ENCODE results near the gene CTBP2.

The CTBP2 gene

DNA sequence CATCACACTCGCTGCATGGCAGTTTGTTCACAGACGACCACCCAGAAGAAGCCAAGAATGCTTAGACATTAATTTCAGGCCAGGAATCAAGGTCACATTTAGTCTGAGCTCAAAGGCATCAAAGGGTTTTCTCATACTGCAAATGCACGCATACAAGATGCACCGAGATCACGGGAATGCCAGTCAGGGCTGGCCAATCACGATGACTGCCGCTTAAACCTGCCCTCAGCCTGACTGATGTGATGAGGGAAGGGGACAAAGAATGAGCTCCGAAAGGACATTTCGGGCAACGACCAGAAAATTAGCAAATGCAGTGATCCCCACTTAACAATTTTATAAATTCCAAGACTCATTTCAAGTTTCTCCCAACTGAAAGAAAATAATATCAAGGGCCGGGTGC lies 20.2 kb downstream of the CTBP2 start:
- Histone ChIP-seq H3F3A (ENCODE audit: insufficient read depth, low read length) (no peaks in the 10 kb centered on the region), H3K36me3 (replicated peaks; ENCODE audit: insufficient read depth, low read length) (no peaks in the 10 kb centered on the region), H4K20me1 (ENCODE audit: insufficient read depth, low read length) (no peaks in the 10 kb centered on the region), H2AFZ (ENCODE audit: low read length) (no peak overlapping the region), H3K79me2 (ENCODE audit: low read length) (no peaks in the 10 kb centered on the region), H3K27me3 (replicated peaks; ENCODE audit: insufficient read depth, low read length) (peaks cover 84% of the 10 kb centered on the region), H3K4me1 (ENCODE audit: low read length) (no peaks in the 10 kb centered on the region), H3K9me2 (replicated peaks; ENCODE audit: insufficient read depth, low read length) (no peaks in the 10 kb centered on the region), H3K9ac (ENCODE audit: low read length) (no peak overlapping the region), H3K27ac (ENCODE audit: low read length) (no peak overlapping the region), H3K9me3 (replicated peaks; ENCODE audit: insufficient read depth, low read length) (no peaks in the 10 kb centered on the region), H3K4me3 (ENCODE audit: low read length) (no peak overlapping the region), H3K4me2 (ENCODE audit: low read depth, low read length) (no peak overlapping the region)
- no peak for DNase-seq
- TF ChIP-seq EZH2 (optimal IDR thresholded peaks at IDR 0.05; ENCODE audit: low read depth, low read length) (no peak), EZH2phosphoT487 (IDR thresholded peaks at IDR 0.05; ENCODE audit: low read length) (no peak)
- TF ChIP-seq, protein P1, sequence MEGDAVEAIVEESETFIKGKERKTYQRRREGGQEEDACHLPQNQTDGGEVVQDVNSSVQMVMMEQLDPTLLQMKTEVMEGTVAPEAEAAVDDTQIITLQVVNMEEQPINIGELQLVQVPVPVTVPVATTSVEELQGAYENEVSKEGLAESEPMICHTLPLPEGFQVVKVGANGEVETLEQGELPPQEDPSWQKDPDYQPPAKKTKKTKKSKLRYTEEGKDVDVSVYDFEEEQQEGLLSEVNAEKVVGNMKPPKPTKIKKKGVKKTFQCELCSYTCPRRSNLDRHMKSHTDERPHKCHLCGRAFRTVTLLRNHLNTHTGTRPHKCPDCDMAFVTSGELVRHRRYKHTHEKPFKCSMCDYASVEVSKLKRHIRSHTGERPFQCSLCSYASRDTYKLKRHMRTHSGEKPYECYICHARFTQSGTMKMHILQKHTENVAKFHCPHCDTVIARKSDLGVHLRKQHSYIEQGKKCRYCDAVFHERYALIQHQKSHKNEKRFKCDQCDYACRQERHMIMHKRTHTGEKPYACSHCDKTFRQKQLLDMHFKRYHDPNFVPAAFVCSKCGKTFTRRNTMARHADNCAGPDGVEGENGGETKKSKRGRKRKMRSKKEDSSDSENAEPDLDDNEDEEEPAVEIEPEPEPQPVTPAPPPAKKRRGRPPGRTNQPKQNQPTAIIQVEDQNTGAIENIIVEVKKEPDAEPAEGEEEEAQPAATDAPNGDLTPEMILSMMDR (IDR thresholded peaks at IDR 0.05; ENCODE audit: low read length), result no peak

GRCh38 chr10:125137601-125138438 lies 22.5 kb downstream of the CTBP2 start:
- no peaks in the 10 kb centered on the region for H3K4me1 ChIP-seq (ENCODE audit: low read length)
- H3K9ac ChIP-seq (ENCODE audit: low read length), result no peak overlapping the region
- H3K4me3 ChIP-seq (ENCODE audit: low read length), result no peak overlapping the region

GRCh38 chr10:125136087-125136486 lies 24.3 kb downstream of the CTBP2 start:
- Histone ChIP-seq H2AFZ (ENCODE audit: low read length) (no peak overlapping the region), H3K79me2 (ENCODE audit: low read length) (no peaks in the 10 kb centered on the region), H3K4me1 (ENCODE audit: low read length) (no peaks in the 10 kb centered on the region), H3K4me3 (ENCODE audit: low read length) (no peak overlapping the region), H3K27me3 (replicated peaks; ENCODE audit: insufficient read depth, low read length) (peaks cover 76% of the 10 kb centered on the region), H3K9me3 (replicated peaks; ENCODE audit: insufficient read depth, low read length) (no peaks in the 10 kb centered on the region), H3K9me2 (replicated peaks; ENCODE audit: insufficient read depth, low read length) (no peaks in the 10 kb centered on the region), H3K9ac (ENCODE audit: low read length) (no peak overlapping the region), H3F3A (ENCODE audit: insufficient read depth, low read length) (no peaks in the 10 kb centered on the region), H3K36me3 (replicated peaks; ENCODE audit: insufficient read depth, low read length) (no peaks in the 10 kb centered on the region), H4K20me1 (ENCODE audit: insufficient read depth, low read length) (no peaks in the 10 kb centered on the region), H3K27ac (ENCODE audit: low read length) (no peak overlapping the region), H3K4me2 (ENCODE audit: low read depth, low read length) (no peak overlapping the region)
- no peak for DNase-seq
- TF ChIP-seq EZH2 (optimal IDR thresholded peaks at IDR 0.05; ENCODE audit: low read depth, low read length) (no peak), EZH2phosphoT487 (IDR thresholded peaks at IDR 0.05; ENCODE audit: low read length) (no peak)
- TF ChIP-seq, protein P1 (IDR thresholded peaks at IDR 0.05; ENCODE audit: low read length), result no peak

More at GRCh38 chr10:125137601-125138438, 22.5 kb downstream of the CTBP2 start:
- no peaks in the 10 kb centered on the region for H3K79me2 ChIP-seq (ENCODE audit: low read length)
- no peaks in the 10 kb centered on the region for H3F3A ChIP-seq (ENCODE audit: insufficient read depth, low read length)
- H3K9me2 ChIP-seq (replicated peaks; ENCODE audit: insufficient read depth, low read length), result no peaks in the 10 kb centered on the region
- no peak for TF ChIP-seq EZH2phosphoT487 (IDR thresholded peaks at IDR 0.05; ENCODE audit: low read length)
- no peak for TF ChIP-seq EZH2 (optimal IDR thresholded peaks at IDR 0.05; ENCODE audit: low read depth, low read length)
- TF ChIP-seq, protein P1 (IDR thresholded peaks at IDR 0.05; ENCODE audit: low read length), result no peak
- H3K27me3 ChIP-seq (replicated peaks; ENCODE audit: insufficient read depth, low read length), result peaks cover 76% of the 10 kb centered on the region
- no peaks in the 10 kb centered on the region for H4K20me1 ChIP-seq (ENCODE audit: insufficient read depth, low read length)
- no peak overlapping the region for H2AFZ ChIP-seq (ENCODE audit: low read length)
- no peaks in the 10 kb centered on the region for H3K36me3 ChIP-seq (replicated peaks; ENCODE audit: insufficient read depth, low read length)
- no peaks in the 10 kb centered on the region for H3K9me3 ChIP-seq (replicated peaks; ENCODE audit: insufficient read depth, low read length)
- H3K27ac ChIP-seq (ENCODE audit: low read length), result no peak overlapping the region
- H3K4me2 ChIP-seq (ENCODE audit: low read depth, low read length), result no peak overlapping the region
- no peak for DNase-seq

Data from MM.1S (cell line).